Hepatocyte (in vitro differentiated cells): ENCODE results near the gene TLR10. TPM values are rescaled to one million over a fixed set of nuclear protein-coding genes. Genes with fewer than 3 reads are reported as not detected.

ENCODE experiments used
- DNase-seq: peaks from one replicate; pipeline ENCODE4 v3.0.0-alpha.2; 2016; ENCODE audit warnings: low spot score
- H2AFZ ChIP-seq: fragments of 200-600 bp; sonication (generic); 2 replicates; pipeline ENCODE4 v1.6.0; 2016; ENCODE audit warnings: antibody characterized with exemption, mild to moderate bottlenecking
- H3K27ac ChIP-seq: fragments of 200-600 bp; sonication (generic); 2 replicates; pipeline ENCODE4 v1.5.1; 2016; ENCODE audit warnings: mild to moderate bottlenecking
- H3K27me3 ChIP-seq: fragments of 200-600 bp; sonication (generic); 2 replicates; pipeline ENCODE4 v1.6.1; 2016
- H3K36me3 ChIP-seq: fragments of 200-600 bp; sonication (generic); replicated peaks from 2 replicates; pipeline ENCODE4 v1.5.1; 2016; ENCODE audit warnings: low read depth; ENCODE audit not compliant: insufficient read depth
- H3K4me1 ChIP-seq: fragments of 200-600 bp; sonication (generic); 2 replicates; pipeline ENCODE4 v1.5.1; 2016; ENCODE audit warnings: mild to moderate bottlenecking, moderate library complexity; ENCODE audit not compliant: insufficient read depth
- H3K4me2 ChIP-seq: fragments of 200-600 bp; sonication (generic); 2 replicates; pipeline ENCODE4 v1.6.0; 2016
- H3K4me3 ChIP-seq: fragments of 200-600 bp; sonication (generic); 2 replicates; pipeline ENCODE4 v1.5.1; 2016; ENCODE audit warnings: mild to moderate bottlenecking
- H3K79me2 ChIP-seq: fragments of 200-600 bp; sonication (generic); 2 replicates; pipeline ENCODE4 v1.6.0; 2017; ENCODE audit warnings: mild to moderate bottlenecking
- H3K9me2 ChIP-seq: fragments of 200-600 bp; sonication (generic); replicated peaks from 2 replicates; pipeline ENCODE4 v1.6.0; 2017; ENCODE audit warnings: mild to moderate bottlenecking; ENCODE audit not compliant: insufficient read depth
- H3K9me3 ChIP-seq: fragments of 200-600 bp; sonication (generic); 2 replicates; pipeline ENCODE4 v1.5.1; 2016; ENCODE audit warnings: low read depth, mild to moderate bottlenecking
- H4K20me1 ChIP-seq: fragments of 200-600 bp; sonication (generic); 2 replicates; pipeline ENCODE4 v1.6.0; 2016; ENCODE audit warnings: mild to moderate bottlenecking; ENCODE audit not compliant: insufficient read depth, poor library complexity, severe bottlenecking
- EZH2 ChIP-seq: fragments of 200-600 bp; sonication (generic); IDR thresholded peaks from 2 replicates; pipeline ENCODE4 v1.6.1; 2016; ENCODE audit warnings: antibody characterized with exemption, mild to moderate bottlenecking, borderline replicate concordance
- EZH2phosphoT487 ChIP-seq: fragments of 200-600 bp; sonication (generic); IDR thresholded peaks from one replicate; pipeline ENCODE4 v1.6.1; 2018; ENCODE audit warnings: antibody characterized with exemption, mild to moderate bottlenecking, low read depth, moderate library complexity; ENCODE audit not compliant: unreplicated experiment, severe bottlenecking
- whole genome bisulfite sequencing: methylation state at CpG from one replicate; pipeline ENCODE4 v1.1.6; 2016; ENCODE audit warnings: low lambda C conversion rate; ENCODE audit errors: missing lambda C conversion rate; 5-methylcytosine and 5-hydroxymethylcytosine counted together
- polyA plus RNA-seq: library from polyadenylated mRNA; unstranded; fragments of >200 nt; fragmentation: Nextera tagmentation; extraction: Ambion mirVana; gene quantifications from 2 replicates; pipeline ENCODE4 v1.2.1, GENCODE V29; 2016
- total RNA-seq: library from RNA; depleted of rRNA; stranded (reverse); fragments of >200 nt; gene quantifications from 2 replicates; pipeline ENCODE4 v1.2.3, GENCODE V29; 2014
- TF ChIP-seq, protein P1 (sequence below): fragments of 200-600 bp; sonication (generic); IDR thresholded peaks from 2 replicates; pipeline ENCODE4 v1.5.1; 2016; ENCODE audit warnings: antibody characterized with exemption, mild to moderate bottlenecking; ENCODE audit not compliant: poor library complexity

The TLR10 gene
- total and polyA plus RNA-seq, 2 experiments from 2014 or later, result not detected

GRCh38 chr4:38747629-38748028 lies 35.2 kb downstream of the TLR10 start:
- Histone ChIP-seq H3K79me2 (no peaks in the 10 kb centered on the region), H3K9me3 (no peaks in the 10 kb centered on the region), H3K36me3 (no peaks in the 10 kb centered on the region), H2AFZ (no peak overlapping the region), H3K27me3 (no peaks in the 10 kb centered on the region), H3K4me1 (no peaks in the 10 kb centered on the region), H4K20me1 (no peaks in the 10 kb centered on the region), H3K4me2 (no peak overlapping the region), H3K4me3 (no peak overlapping the region), H3K9me2 (no peaks in the 10 kb centered on the region), H3K27ac (no peak overlapping the region)
- TF ChIP-seq, protein P1, sequence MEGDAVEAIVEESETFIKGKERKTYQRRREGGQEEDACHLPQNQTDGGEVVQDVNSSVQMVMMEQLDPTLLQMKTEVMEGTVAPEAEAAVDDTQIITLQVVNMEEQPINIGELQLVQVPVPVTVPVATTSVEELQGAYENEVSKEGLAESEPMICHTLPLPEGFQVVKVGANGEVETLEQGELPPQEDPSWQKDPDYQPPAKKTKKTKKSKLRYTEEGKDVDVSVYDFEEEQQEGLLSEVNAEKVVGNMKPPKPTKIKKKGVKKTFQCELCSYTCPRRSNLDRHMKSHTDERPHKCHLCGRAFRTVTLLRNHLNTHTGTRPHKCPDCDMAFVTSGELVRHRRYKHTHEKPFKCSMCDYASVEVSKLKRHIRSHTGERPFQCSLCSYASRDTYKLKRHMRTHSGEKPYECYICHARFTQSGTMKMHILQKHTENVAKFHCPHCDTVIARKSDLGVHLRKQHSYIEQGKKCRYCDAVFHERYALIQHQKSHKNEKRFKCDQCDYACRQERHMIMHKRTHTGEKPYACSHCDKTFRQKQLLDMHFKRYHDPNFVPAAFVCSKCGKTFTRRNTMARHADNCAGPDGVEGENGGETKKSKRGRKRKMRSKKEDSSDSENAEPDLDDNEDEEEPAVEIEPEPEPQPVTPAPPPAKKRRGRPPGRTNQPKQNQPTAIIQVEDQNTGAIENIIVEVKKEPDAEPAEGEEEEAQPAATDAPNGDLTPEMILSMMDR, result no peak
- TF ChIP-seq EZH2phosphoT487 (no peak), EZH2 (no peak)
- DNase-seq, result no peak

GRCh38 chr4:38745881-38746280 lies 36.9 kb downstream of the TLR10 start:
- no peaks in the 10 kb centered on the region for H3K4me1 ChIP-seq
- DNase-seq, result no peak
- no peaks in the 10 kb centered on the region for H3K27me3 ChIP-seq
- H3K79me2 ChIP-seq, result no peaks in the 10 kb centered on the region
- no peak overlapping the region for H3K4me3 ChIP-seq
- no peaks in the 10 kb centered on the region for H3K9me2 ChIP-seq
- no peak for TF ChIP-seq EZH2
- TF ChIP-seq, protein P1, result no peak
- TF ChIP-seq EZH2phosphoT487, result no peak
- no peak overlapping the region for H3K27ac ChIP-seq
- no peaks in the 10 kb centered on the region for H3K9me3 ChIP-seq
- no peaks in the 10 kb centered on the region for H4K20me1 ChIP-seq
- H3K4me2 ChIP-seq, result no peak overlapping the region
- no peak overlapping the region for H2AFZ ChIP-seq
- H3K36me3 ChIP-seq, result no peaks in the 10 kb centered on the region
- WGBS, result 98% methylated on average over 5 of the region's 5 CpGs

DNA sequence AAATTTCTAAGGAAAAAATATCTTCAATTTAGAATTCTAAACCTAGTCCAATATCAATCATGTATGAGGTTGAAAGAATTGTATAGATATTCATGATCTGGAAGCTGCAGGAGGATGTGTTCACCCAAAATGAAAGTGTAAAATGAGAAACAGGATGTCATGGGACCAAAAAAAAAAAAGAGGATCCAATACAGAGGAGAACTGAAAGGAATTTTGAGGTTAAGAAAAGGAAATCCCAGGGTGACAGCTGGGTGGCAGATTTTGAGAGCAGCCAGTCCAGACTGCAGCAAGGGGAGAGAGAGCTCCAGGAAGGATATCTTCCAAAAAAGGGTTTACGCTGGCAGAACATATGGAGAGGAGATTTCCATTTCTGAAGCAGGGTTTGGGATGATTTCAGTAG lies 38.9 kb downstream of the TLR10 start:
- Histone ChIP-seq H3K9me2 (no peaks in the 10 kb centered on the region), H3K79me2 (no peaks in the 10 kb centered on the region), H3K4me2 (no peak overlapping the region), H3K27ac (no peak overlapping the region), H3K27me3 (no peaks in the 10 kb centered on the region), H3K36me3 (no peaks in the 10 kb centered on the region), H4K20me1 (no peaks in the 10 kb centered on the region), H3K4me1 (no peaks in the 10 kb centered on the region), H3K4me3 (no peak overlapping the region), H2AFZ (no peak overlapping the region), H3K9me3 (no peaks in the 10 kb centered on the region)
- TF ChIP-seq EZH2phosphoT487, result no peak
- TF ChIP-seq, protein P1, result no peak
- WGBS, result 96% methylated on average over 1 of the region's 1 CpG
- no peak for DNase-seq

DNA sequence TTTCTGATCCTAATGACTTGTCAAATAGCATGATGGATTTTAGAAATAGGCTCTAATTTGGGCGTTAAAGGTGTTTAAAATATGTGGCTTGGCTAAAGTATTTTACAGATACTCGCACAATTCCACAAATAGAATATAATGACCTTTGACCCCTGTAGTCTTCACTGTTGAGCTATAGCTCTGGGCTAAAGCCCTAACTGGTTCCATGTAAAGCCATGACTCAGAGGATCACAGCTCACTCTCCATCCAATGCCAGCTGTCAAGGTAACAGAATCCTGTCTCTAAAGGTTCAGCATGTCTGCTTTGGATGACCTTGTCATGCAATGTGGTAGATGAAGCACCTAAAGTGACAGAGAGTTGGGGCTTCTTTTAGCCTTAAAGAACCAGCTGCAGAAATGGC lies 42.5 kb downstream of the TLR10 start:
- H2AFZ ChIP-seq, result no peak overlapping the region
- no peaks in the 10 kb centered on the region for H3K9me2 ChIP-seq
- no peak overlapping the region for H3K4me2 ChIP-seq
- H3K27me3 ChIP-seq, result no peaks in the 10 kb centered on the region
- H3K4me1 ChIP-seq, result no peaks in the 10 kb centered on the region
- no peaks in the 10 kb centered on the region for H3K79me2 ChIP-seq
- TF ChIP-seq EZH2phosphoT487 (no peak), EZH2 (no peak)
- TF ChIP-seq, protein P1, result no peak
- no peak for DNase-seq
- no peaks in the 10 kb centered on the region for H4K20me1 ChIP-seq
- H3K36me3 ChIP-seq, result no peaks in the 10 kb centered on the region
- no peaks in the 10 kb centered on the region for H3K9me3 ChIP-seq
- WGBS, result 82% methylated on average over 2 of the region's 2 CpGs
- no peak overlapping the region for H3K27ac ChIP-seq
- no peak overlapping the region for H3K4me3 ChIP-seq
